TTC549 (cell line): ENCODE data around the gene WDHD1.
"Not testable (repeated sequence)": the region's sequence is repeated elsewhere in the genome, so short reads cannot be mapped to it uniquely, and the experiment has no call there.

Experiments
- FAIRE-seq: peaks from 2 replicates; lab custom pipeline; 2012; peaks lifted over from hg19 to GRCh38; lab: Jason Lieb, UNC

The WDHD1 gene

DNA sequence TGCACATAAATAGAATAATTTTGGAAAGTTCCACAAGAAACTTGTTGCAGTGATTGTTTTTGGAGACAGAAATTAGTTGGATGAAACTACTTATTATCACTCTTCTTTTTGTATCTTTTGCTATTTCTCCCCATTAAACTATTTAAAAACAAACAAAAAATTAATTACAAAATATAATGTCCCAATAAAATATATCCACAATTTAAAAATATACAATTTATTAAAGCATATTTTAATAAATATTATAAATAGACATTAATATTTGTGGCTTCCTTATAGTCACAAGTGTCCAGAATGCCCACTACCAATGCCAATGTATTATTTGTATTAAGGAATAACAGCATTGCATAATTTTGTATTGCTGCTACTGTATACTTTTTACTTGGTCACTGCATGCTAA is 71.8 kb downstream of the WDHD1 start:
- FAIRE-seq = peak; percentile 65

- FAIRE-seq = not testable (repeated sequence)
Measured at GRCh38 chr14:54953609-54954008, 73.3 kb downstream of the WDHD1 start.

DNA sequence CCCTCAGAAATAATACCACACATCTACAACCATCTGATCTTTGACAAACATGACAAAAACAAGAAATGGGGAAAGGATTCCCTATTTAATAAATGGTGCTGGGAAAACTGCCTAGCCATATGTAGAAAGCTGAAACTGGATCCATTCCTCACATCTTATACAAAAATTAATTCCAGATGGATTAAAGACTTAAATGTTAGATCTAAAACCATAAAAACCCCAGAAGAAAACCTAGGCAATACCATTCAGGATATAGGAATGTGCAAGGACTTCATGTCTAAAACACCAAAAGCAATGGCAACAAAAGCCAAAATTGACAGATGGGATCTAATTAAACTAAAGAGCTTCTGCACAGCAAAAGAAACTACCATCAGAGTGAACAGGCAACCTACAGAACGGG is 74.1 kb downstream of the WDHD1 start:
- FAIRE-seq = not testable (repeated sequence)

DNA sequence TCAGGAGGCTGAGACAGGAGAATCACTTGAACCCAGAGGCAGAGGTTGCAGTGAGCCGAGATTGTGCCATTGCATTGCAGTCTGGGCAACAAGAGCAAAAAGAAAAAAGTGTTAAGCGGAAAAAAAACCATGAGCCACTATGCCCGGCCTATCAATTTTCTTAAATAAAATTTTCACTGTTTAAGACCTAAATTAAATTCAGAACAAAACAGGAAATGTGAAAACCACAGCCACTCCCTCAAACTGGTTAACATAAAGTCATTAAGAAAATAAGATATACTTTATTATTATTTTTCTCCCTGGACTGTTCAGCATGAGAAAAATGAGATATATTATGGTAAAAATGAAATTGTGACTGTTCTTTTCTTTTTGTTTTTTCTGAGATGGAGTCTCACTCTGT is 79.7 kb downstream of the WDHD1 start:
- FAIRE-seq = no peak

DNA sequence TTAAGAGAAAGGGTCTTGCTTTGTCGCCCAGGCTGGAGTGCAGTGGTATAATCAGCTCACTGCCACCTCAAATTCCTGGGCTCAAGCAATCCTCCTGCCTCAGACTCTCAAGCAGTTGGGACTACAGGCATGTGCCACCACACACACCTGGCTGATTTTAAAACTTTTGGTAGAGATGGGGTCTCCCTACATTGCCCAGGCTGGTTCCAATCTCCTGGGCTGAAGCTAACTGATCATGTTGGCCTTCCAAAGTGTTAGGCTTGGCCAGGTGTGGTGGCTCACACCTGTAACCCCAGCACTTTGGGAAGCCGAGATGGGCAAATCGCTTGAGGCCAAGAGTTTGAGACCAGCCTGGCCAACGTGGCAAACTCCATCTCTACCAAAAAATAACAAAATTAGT is 80.4 kb downstream of the WDHD1 start:
- no peak for FAIRE-seq

GRCh38 chr14:54944737-54945391 is 82.0 kb downstream of the WDHD1 start:
- no peak for FAIRE-seq

DNA sequence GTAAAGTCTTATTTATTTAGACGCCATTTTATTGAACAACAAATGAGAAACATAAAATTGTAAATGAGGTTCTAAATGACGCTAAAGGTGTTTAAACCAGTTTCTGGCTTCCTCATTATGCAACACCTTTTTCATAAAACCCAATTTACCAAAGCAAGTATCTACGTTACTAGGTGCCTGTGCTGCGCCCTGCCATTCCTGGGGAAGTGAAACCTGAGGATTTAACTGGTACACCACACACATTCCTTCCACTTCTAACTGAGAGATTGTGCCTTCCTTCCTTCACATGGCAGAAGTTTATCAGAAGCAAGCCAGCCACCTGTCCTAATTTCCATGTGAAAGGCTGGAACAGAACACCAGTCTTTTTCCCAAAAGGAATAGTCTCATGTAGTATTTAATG is 84.0 kb downstream of the WDHD1 start:
- no peak for FAIRE-seq

- FAIRE-seq = no peak
Measured at GRCh38 chr14:54936816-54937215, 90.1 kb downstream of the WDHD1 start.

DNA sequence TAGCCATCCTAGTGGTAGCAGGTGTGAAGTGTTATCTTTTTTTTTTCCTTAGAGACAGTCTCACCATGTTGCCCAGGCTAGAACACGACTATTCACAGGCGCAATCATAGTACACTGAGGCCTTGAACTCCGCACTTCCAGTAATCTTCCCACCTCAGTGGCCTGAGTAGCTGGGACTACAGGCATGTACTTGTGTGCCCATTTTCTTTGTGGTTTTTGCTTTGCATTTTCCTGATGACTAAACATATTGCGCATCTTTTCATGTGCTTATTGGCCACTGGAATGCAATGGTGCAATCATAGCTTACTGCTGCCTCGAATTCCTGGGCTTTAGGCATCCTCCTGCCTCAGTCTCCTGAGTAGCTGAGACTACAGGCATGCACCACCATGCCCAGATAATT is 90.9 kb downstream of the WDHD1 start:
- FAIRE-seq = no peak

- FAIRE-seq = no peak
Measured at GRCh38 chr14:54935100-54935499, 91.8 kb downstream of the WDHD1 start.

- FAIRE-seq = no peak
Measured at GRCh38 chr14:54933006-54933405, 93.9 kb downstream of the WDHD1 start.

- no peak for FAIRE-seq
Measured at GRCh38 chr14:54931598-54932340, 95.1 kb downstream of the WDHD1 start.

GRCh38 chr14:54931101-54931500 is 95.8 kb downstream of the WDHD1 start:
- no peak for FAIRE-seq

GRCh38 chr14:54929556-54929955 is 97.3 kb downstream of the WDHD1 start:
- FAIRE-seq = no peak

- no peak for FAIRE-seq
Measured at GRCh38 chr14:54928216-54928615, 98.7 kb downstream of the WDHD1 start.

- no peak for FAIRE-seq
Measured at GRCh38 chr14:54927551-54927950, 99.3 kb downstream of the WDHD1 start.

GRCh38 chr14:54926570-54926969 is 100.3 kb downstream of the WDHD1 start:
- not testable (repeated sequence) for FAIRE-seq

- FAIRE-seq = no peak
Measured at GRCh38 chr14:54922598-54922997, 104.3 kb downstream of the WDHD1 start.

- no peak for FAIRE-seq
Measured at GRCh38 chr14:54920052-54920451, 106.8 kb downstream of the WDHD1 start.

- FAIRE-seq = no peak
Measured at GRCh38 chr14:54919330-54919729, 107.6 kb downstream of the WDHD1 start.

DNA sequence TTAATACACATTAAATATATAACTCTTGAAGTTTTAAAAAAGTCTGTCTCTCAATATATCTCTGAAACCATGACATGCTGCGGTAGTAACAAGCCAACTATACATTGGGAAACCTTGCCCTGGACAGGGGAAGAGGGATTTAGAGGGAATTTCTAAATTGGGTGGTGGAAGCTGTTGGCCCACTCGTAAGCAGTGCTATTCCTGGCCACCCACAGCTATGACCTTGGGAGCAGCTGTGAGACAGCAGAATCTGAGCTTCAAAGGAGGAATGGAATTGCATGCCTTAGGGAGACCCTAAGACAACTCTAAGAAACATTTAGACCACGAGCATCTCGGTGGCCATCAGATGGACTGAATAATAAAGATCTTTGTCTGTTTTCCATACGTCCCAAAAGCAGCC is 108.5 kb downstream of the WDHD1 start:
- no peak for FAIRE-seq

DNA sequence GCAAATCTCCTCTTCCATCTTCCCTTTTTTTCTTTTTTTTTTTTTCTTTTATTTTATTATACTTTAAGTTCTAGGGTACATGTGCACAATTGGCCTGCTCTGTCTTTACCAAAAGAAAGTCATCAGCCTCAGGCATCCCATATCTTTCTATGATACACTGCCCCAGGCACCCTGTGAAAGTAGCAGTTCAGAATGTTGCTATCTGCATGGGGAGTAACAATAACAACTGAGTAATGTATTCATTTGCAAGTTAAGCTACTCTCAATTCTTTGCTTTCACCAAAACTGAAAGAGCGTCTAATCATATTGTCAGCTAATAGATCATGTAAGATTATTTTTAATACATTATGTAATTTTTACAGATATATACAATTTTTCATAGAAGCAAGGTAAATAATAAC is 110.8 kb downstream of the WDHD1 start:
- no peak for FAIRE-seq

DNA sequence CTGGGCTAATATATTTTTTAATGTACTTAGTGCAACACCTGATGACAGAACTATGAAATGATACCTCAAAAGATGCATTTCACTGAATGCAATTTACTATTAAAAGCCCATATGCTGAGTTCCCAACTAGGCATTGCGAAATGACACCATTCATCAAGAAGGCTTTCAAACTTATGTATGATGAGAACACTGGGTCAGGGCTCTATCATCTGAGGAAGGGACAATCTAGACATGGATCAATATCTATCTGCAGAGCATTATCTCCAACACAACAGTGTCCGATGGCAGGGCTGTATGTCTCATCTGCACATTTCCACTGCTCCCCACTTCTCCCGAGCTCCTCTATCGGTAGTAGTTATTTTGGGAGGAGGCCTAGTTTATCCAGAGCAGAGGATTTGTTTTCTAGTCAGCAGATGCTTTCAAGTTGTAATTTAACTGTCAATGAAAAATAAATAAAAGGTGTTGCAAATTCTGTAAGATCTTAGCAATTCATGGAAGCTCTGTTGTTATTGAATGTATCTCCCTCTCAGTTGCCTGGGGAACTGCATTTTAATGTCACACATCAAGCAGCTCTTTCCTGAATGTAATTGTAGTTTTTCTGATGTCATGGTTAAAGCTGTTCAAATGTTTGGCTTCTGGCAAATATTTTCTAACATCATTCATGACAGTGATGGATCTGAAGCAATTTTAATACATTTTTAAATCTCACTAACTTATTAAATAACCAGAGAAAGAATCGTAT is 116.9 kb downstream of the WDHD1 start:
- no peak for FAIRE-seq
